Thymus (tissue), 11 donors: ENCODE data around the gene TEX264. TPM values are rescaled to one million over a fixed set of nuclear protein-coding genes. Genes with fewer than 3 reads are reported as not detected.

ENCODE experiments used
- DNase-seq, 9 donors: peaks; one replicate each; pipeline ENCODE4 v3.0.0-alpha.2; 2013; ENCODE audit warnings: low spot score in 9 of 9, low read depth in 6 of 9, missing footprints in 1 of 9
- H3K27ac ChIP-seq, 2 donors: one replicate each; pipeline ENCODE4 v1.5.1; 2013; ENCODE audit warnings: control low read depth in 1 of 2, low read depth in 1 of 2, low read length in 1 of 2, mild to moderate bottlenecking in 1 of 2, moderate library complexity in 1 of 2
- H3K27me3 ChIP-seq, 2 donors: one replicate each; pipeline ENCODE4 v1.5.1; 2013; ENCODE audit warnings: low read length in 1 of 2; ENCODE audit not compliant: control insufficient read depth in 2 of 2, insufficient read depth in 1 of 2
- H3K36me3 ChIP-seq, 2 donors: one replicate each; pipeline ENCODE4 v1.5.1; 2013; ENCODE audit warnings: low read length in 1 of 2, mild to moderate bottlenecking in 1 of 2, moderate library complexity in 1 of 2; ENCODE audit not compliant: control insufficient read depth in 2 of 2, insufficient read depth in 2 of 2
- H3K4me1 ChIP-seq, 2 donors: one replicate each; pipeline ENCODE4 v1.5.1; 2013; ENCODE audit warnings: low read length in 2 of 2; ENCODE audit not compliant: control insufficient read depth in 2 of 2, insufficient read depth in 2 of 2
- H3K4me3 ChIP-seq, 2 donors: one replicate each; pipeline ENCODE4 v1.5.1; 2013; ENCODE audit warnings: low read length in 2 of 2, control low read depth in 1 of 2, mild to moderate bottlenecking in 1 of 2
- H3K9me3 ChIP-seq, 2 donors: one replicate each; pipeline ENCODE4 v1.5.1; 2013; ENCODE audit warnings: low read length in 1 of 2, mild to moderate bottlenecking in 1 of 2; ENCODE audit not compliant: control insufficient read depth in 2 of 2, insufficient read depth in 1 of 2
- WGBS: extraction: QIAGEN DNeasy Blood & Tissue Kit; methylation state at CpG from one replicate; pipeline ENCODE4 v1.1.7; 2013; 5-methylcytosine and 5-hydroxymethylcytosine counted together
- polyA plus RNA-seq: library from polyadenylated mRNA; stranded (reverse); fragments of 200-250 nt; gene quantifications from one replicate; pipeline ENCODE4 v1.2.3, GENCODE V29; 2013
- total RNA-seq: library from RNA; stranded (reverse); fragments of 120-200 nt; gene quantifications from one replicate; pipeline ENCODE4 v1.2.4, GENCODE V29; 2013
- donor health status: healthy.

Gene TEX264
- total and polyA plus RNA-seq, 2 donors = 38.4 to 61.1 TPM

DNA sequence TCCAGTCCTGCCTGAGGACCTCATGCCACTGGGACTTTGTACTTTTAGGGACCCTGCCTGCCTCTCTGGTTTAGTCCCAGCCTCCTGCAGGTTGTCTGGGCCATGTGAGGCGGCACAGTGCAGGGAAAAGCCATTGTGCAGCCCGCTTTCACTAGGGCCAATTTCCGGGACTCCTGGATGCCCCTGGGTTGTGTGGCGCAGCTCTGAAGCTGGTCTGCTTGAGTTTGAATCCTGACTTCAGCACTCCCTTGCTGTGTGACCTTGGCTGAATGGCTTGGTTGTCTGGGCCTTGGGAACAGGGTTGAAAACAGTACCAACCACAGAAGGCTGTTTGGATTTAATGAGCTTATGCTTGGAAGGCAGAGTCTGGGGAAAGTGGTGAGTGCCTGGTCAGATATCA, 8.3 kb downstream of the TEX264 start:
- H3K36me3 ChIP-seq = peaks cover 3 to 28% of the 10 kb centered on the region in 2 donors

DNA sequence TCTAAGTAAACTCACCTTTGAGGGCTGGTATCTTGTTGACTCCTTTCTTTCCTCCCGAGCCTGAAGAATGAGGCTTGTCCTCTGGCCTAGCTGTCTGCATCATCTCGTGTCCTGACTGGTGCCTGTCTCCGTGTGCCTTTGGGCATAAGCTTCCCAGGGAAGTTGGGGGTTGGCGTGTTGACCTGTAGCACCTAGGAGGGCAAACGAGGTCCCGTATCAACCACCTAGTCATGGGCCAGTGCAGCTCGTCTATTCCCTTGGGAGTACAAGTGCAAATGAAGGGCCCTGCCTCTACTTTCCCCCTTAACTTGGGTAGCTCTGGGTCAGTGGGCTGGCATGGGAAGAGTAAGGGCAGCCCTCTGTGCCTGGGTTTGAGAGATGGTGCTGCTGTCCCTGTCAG, 8.7 kb downstream of the TEX264 start:
- Histone ChIP-seq H3K9me3 (no peaks in the 10 kb centered on the region), H3K36me3 (peaks cover 6 to 32% of the 10 kb centered on the region in 2 donors), H3K4me1 (peaks cover 7 to 31% of the 10 kb centered on the region in 2 donors), H3K4me3 (no peak overlapping the region), H3K27me3 (no peaks in the 10 kb centered on the region), H3K27ac (no peak overlapping the region)
- WGBS = 97% methylated on average over 7 of the region's 7 CpGs
- DNase-seq = no peak

More for the DNA sequence above, 8.3 kb downstream of the TEX264 start:
- Histone ChIP-seq H3K27me3 (no peaks in the 10 kb centered on the region), H3K27ac (no peak overlapping the region), H3K4me3 (no peak overlapping the region), H3K9me3 (no peaks in the 10 kb centered on the region), H3K4me1 (peaks cover 7 to 31% of the 10 kb centered on the region in 2 donors)
- no peak for DNase-seq
- WGBS = 100% methylated on average over 4 of the region's 4 CpGs

DNA sequence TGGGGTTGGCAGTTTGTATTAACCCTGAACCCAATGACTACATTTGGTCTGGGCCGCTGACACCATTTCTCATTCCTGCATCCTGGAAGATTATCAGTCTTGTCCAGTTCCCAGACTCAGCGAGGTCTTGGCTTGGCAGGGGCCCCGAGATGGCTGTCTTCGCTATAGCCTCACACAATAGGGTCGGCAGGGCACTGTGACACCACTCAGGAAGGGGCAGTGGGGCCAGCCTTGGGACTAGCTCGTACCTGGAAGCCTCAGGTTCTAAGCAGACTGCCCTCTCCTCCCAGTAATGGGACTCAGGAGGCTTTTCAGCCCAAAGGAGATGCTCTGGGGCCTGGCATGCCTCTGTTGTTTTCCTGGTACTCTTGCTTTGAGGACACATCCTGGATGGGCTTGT, 9.1 kb downstream of the TEX264 start:
- H3K36me3 ChIP-seq = peaks cover 10 to 31% of the 10 kb centered on the region in 2 donors
- no peaks in the 10 kb centered on the region for H3K27me3 ChIP-seq
- H3K4me1 ChIP-seq = peaks cover 7 to 31% of the 10 kb centered on the region in 2 donors
- WGBS = 96% methylated on average over 6 of the region's 6 CpGs
- no peak overlapping the region for H3K4me3 ChIP-seq
- no peak overlapping the region for H3K27ac ChIP-seq
- DNase-seq = no peak
- no peaks in the 10 kb centered on the region for H3K9me3 ChIP-seq

DNA sequence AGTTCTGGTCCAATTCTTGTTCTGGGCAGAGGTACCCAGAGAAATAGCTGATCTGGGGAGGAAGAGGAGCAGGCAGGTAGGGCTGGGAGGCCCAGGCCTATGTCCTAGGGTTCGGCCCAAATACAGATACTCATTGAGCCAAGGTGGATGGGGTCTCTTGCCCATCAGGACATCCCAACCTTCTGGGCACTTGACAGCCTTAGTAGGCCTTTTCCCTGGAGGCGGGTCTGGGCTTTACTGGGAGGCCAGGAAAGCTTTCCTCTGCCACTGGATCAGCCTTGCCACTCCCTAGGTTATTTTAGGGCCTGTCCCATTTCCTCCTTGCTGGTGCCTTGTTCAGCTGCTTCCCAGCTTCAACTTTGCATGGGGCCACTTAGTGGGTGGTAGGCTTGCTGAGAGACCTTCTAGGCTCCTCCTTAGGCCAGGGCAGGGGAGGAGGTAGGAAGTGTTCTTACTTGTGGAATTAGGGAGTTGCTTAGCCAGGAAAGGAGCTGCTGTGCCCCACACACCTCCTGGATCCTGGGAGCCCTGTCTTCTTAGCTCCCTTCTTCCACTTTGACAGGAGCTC, 9.7 kb downstream of the TEX264 start:
- Histone ChIP-seq H3K4me1 (peaks cover 7 to 35% of the 10 kb centered on the region in 2 donors), H3K27ac (peak overlapping the region in 1 of 2 donors; percentile 54)

DNA sequence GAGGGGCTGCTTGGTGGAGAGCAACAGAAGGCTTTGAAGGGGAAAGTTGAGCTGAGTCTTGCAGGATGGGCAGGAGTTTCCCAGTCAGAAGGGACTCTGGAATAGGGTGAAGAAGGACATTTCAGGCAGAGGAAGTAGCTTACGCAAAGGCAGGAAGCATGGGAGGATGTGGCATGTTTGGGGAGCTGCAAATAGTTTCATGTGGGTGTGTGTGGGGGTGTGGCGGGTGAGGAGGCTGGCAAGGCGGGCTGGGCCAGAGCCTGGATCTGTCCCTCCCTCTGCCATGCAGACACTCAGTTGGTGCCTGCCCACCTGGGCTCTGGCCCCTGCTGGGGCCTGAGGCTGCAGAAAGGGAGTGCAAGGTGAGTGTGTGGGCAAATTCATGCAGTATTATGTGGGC, 10.4 kb downstream of the TEX264 start:
- Histone ChIP-seq H3K27ac (peak overlapping the region; percentile 48 to 56), H3K4me3 (no peak overlapping the region), H3K27me3 (no peaks in the 10 kb centered on the region), H3K9me3 (no peaks in the 10 kb centered on the region), H3K4me1 (peaks cover 13 to 39% of the 10 kb centered on the region in 2 donors), H3K36me3 (peaks cover 16 to 32% of the 10 kb centered on the region in 2 donors)
- DNase-seq = peak in 4 of 9 donors; percentile 35 to 64 (median 41)
- 23% methylated on average over 3 of the region's 3 CpGs for WGBS

More for the DNA sequence above, 9.7 kb downstream of the TEX264 start:
- Histone ChIP-seq H3K27me3 (no peaks in the 10 kb centered on the region), H3K36me3 (peaks cover 11 to 30% of the 10 kb centered on the region in 2 donors), H3K9me3 (no peaks in the 10 kb centered on the region), H3K4me3 (no peak overlapping the region)
- WGBS = 97% methylated on average over 2 of the region's 2 CpGs
- no peak for DNase-seq

DNA sequence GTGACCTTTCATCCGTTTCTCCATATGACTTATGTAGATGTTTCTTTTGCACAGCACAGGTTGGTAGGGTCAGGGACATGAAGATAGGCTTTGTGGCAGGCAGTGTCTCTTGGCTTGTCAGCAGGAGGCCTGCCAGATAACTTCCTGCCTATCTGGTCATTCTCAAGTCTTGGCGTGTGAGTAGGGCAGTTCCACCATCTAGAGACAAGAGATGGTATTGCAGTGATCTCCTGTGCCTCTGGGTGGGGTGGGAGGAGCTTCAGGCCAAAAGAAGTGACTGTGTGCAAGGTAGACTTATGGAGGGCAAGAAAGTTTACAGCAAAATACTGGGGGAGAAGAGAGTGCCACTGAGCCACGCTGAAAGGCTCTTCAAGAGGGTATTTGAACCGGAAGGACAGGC, 11.0 kb downstream of the TEX264 start:
- H3K36me3 ChIP-seq = peaks cover 17 to 32% of the 10 kb centered on the region in 2 donors
- DNase-seq = peak; percentile 54 to 92 (median 79)

DNA sequence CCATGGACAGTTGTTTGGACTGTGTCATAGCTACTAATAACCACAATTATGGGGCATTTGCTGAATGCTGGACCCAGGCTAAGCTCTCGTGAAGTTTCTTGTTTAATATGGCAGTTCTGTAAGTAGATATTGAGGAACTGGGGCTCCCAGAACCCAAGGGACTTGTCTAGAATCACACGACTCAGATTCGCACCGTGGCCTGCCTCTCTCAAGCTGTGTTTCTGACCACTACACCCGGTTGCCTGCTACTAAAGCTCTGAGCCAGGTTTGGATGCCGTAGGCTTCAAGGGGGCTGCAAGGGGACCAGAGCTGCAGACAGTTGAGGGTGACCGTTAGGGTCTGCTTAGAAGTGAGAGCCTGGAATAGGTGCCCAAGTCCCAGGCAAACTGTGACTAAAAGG, 11.5 kb downstream of the TEX264 start:
- 86% methylated on average over 7 of the region's 7 CpGs for WGBS
- DNase-seq = no peak
- Histone ChIP-seq H3K27me3 (no peaks in the 10 kb centered on the region), H3K4me1 (peaks cover 20 to 48% of the 10 kb centered on the region in 2 donors), H3K9me3 (no peaks in the 10 kb centered on the region), H3K4me3 (no peak overlapping the region), H3K36me3 (peaks cover 17 to 33% of the 10 kb centered on the region in 2 donors), H3K27ac (no peak overlapping the region)

More for the DNA sequence above, 11.0 kb downstream of the TEX264 start:
- Histone ChIP-seq H3K4me3 (no peak overlapping the region), H3K4me1 (peaks cover 19 to 46% of the 10 kb centered on the region in 2 donors), H3K27ac (peak overlapping the region; percentile 48 to 56), H3K9me3 (no peaks in the 10 kb centered on the region), H3K27me3 (no peaks in the 10 kb centered on the region)
- WGBS = 34% methylated on average over 4 of the region's 4 CpGs

DNA sequence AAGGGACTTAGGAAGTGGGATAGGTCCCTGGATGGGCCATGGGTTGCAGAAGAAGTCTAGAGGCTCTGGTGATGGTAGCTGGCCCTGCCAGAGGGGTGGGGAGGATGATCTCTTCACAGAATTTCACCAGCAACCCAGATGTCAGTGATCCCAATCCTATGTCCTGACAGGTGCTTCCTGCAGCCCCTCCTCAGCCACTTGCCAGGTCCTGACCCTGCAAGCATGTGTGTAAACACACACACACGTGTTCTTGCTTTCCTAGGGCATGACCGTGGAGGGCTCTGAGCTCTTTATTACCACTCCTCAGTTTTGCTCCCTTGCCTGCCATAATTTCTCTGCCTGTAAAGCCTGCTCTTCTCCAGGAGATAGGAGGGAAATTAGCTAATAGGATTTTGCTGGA, 12.5 kb downstream of the TEX264 start:
- Histone ChIP-seq H3K27me3 (no peaks in the 10 kb centered on the region), H3K4me1 (peaks cover 20 to 48% of the 10 kb centered on the region in 2 donors), H3K4me3 (no peak overlapping the region), H3K27ac (no peak overlapping the region), H3K36me3 (peaks cover 21 to 42% of the 10 kb centered on the region in 2 donors), H3K9me3 (no peaks in the 10 kb centered on the region)
- no peak for DNase-seq
- WGBS = 84% methylated on average over 2 of the region's 2 CpGs

DNA sequence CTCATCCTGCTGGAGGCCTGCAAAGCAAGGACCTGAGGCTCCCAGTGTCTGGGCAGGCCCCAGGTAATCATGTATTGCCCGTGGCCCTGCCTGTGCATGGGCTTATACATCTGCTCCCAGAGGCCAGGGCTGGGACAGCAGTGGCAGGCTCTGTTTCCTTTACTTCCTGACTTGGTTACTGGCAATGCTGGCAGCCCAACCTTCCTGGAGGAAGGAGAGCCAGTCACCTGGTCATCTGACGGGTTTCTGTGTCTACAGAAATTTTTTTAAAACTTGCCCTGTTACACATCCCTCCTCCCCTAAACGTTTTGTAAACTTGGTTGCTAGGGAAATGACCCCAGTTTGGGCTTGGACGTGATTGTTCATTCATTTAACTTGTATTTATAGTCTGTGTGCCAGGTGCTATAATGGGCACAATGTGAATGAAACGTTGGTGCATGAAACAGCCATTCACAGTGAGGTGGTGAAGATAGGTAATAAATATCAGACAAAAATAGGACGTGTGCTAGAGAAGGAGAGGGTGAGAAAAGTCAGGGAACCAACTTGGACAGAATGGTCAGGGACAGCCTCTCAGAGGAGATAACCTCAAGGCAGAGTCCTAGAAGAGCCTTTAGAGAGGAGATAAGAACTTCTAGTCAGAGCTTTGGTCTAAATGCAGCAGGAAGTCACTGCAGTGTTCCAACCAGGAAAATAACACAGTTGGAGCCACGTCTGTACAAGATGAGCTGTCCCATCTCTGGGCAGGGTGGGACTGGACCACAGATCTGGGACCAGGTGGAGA, 14.1 kb downstream of the TEX264 start:
- peaks cover 20 to 48% of the 10 kb centered on the region in 2 donors for H3K4me1 ChIP-seq
- H3K27ac ChIP-seq = no peak overlapping the region
- no peaks in the 10 kb centered on the region for H3K27me3 ChIP-seq
- DNase-seq = no peak
- H3K9me3 ChIP-seq = no peaks in the 10 kb centered on the region
- H3K36me3 ChIP-seq = peaks cover 27 to 46% of the 10 kb centered on the region in 2 donors
- no peak overlapping the region for H3K4me3 ChIP-seq
- WGBS = 78% methylated on average over 7 of the region's 7 CpGs
